Breast epithelium (tissue), 3 donors: ENCODE measurements around the gene FNDC3B.

ENCODE experiments used
- POLR2A ChIP-seq: fragments of 450-650 bp; IDR thresholded peaks from one replicate; pipeline ENCODE4 v1.6.1; 2016; ENCODE audit warnings: antibody characterized with exemption, mild to moderate bottlenecking, moderate library complexity
- TF ChIP-seq, protein P1 (sequence below), 3 donors: fragments of 450-650 bp; IDR thresholded peaks; one replicate each; pipeline ENCODE4 v1.5.1; 2016 to 2017; ENCODE audit warnings: antibody characterized with exemption in 3 of 3, mild to moderate bottlenecking in 3 of 3, moderate library complexity in 3 of 3

DNA sequence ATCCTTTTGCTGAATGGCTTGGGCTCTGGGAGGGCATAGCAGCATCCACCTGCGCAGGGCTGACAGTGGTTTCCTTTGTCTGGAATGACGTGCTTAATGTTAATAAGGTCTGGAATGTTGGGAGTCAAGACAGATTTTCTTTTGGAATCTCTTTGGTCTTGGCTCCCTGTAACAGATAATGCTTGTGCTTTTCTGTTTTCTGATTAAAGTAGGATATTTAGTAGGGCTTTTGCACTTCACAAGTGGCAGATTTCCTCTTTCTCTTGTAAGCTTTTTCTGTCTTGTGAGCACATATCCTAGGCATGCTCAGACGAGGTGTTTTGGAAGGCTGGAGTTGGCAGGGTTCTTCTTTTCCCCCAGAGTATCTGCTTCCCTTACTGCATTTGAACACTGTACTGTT lies 219.2 kb downstream of the FNDC3B start:
- TF ChIP-seq, protein P1, sequence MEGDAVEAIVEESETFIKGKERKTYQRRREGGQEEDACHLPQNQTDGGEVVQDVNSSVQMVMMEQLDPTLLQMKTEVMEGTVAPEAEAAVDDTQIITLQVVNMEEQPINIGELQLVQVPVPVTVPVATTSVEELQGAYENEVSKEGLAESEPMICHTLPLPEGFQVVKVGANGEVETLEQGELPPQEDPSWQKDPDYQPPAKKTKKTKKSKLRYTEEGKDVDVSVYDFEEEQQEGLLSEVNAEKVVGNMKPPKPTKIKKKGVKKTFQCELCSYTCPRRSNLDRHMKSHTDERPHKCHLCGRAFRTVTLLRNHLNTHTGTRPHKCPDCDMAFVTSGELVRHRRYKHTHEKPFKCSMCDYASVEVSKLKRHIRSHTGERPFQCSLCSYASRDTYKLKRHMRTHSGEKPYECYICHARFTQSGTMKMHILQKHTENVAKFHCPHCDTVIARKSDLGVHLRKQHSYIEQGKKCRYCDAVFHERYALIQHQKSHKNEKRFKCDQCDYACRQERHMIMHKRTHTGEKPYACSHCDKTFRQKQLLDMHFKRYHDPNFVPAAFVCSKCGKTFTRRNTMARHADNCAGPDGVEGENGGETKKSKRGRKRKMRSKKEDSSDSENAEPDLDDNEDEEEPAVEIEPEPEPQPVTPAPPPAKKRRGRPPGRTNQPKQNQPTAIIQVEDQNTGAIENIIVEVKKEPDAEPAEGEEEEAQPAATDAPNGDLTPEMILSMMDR (IDR thresholded peaks at IDR 0.05), result no peak
- TF ChIP-seq POLR2A, result no peak
